ENCODE data around the gene PDCL3. TPM values are rescaled to one million over a fixed set of nuclear protein-coding genes. Genes with fewer than 3 reads are reported as not detected.

The PDCL3 gene
- total RNA-seq, 2 donors from 2014 or later, result 3.4 to 9.2 TPM

GRCh38 chr2:100541404-100541803 lies 21.4 kb upstream of the PDCL3 start:
- no peak overlapping the region for H3K4me3 ChIP-seq
- ATAC-seq (no peak), DNase-seq (no peak)
- H3K27ac ChIP-seq, result no peak overlapping the region
- intact Hi-C loops (cut with DNase I), result no loop called here
- H3K36me3 ChIP-seq (replicated peaks in 1 of 2; ENCODE audit: insufficient read depth in 1 of 2, low read depth in 2 of 2), result no peaks in the 10 kb centered on the region
- WGBS, 2 donors, result 75% methylated on average over 3 of the region's 3 CpGs
- no peaks in the 10 kb centered on the region for H3K4me1 ChIP-seq
- H3K9me3 ChIP-seq, result no peaks in the 10 kb centered on the region
- no peaks in the 10 kb centered on the region for H3K27me3 ChIP-seq
- TF ChIP-seq POLR2A (IDR thresholded peaks at IDR 0.05) (no peak), CTCF (IDR thresholded peaks at IDR 0.05) (no peak)

GRCh38 chr2:100542418-100542817 lies 20.4 kb upstream of the PDCL3 start:
- intact Hi-C loops (cut with DNase I), result no loop called here
- Histone ChIP-seq H3K4me1 (no peaks in the 10 kb centered on the region), H3K27ac (no peak overlapping the region), H3K9me3 (no peaks in the 10 kb centered on the region), H3K4me3 (no peak overlapping the region), H3K36me3 (replicated peaks in 1 of 2; ENCODE audit: insufficient read depth in 1 of 2, low read depth in 2 of 2) (no peaks in the 10 kb centered on the region), H3K27me3 (no peaks in the 10 kb centered on the region)
- ATAC-seq (no peak), DNase-seq (no peak)
- WGBS, 2 donors, result 92 to 97% methylated on average over 6 of the region's 6 CpGs
- no peak for TF ChIP-seq CTCF (IDR thresholded peaks at IDR 0.05)
- no peak for TF ChIP-seq POLR2A (IDR thresholded peaks at IDR 0.05)

- DNase-seq (no peak), ATAC-seq (no peak)
- Histone ChIP-seq H3K36me3 (replicated peaks in 1 of 2; ENCODE audit: insufficient read depth in 1 of 2, low read depth in 2 of 2) (no peaks in the 10 kb centered on the region), H3K9me3 (no peaks in the 10 kb centered on the region), H3K27me3 (no peaks in the 10 kb centered on the region), H3K27ac (no peak overlapping the region), H3K4me1 (no peaks in the 10 kb centered on the region), H3K4me3 (no peak overlapping the region)
- intact Hi-C loops (cut with DNase I), result no loop called here
- TF ChIP-seq POLR2A (IDR thresholded peaks at IDR 0.05), result no peak
- no peak for TF ChIP-seq CTCF (IDR thresholded peaks at IDR 0.05)
- WGBS, 2 donors, result 54 to 63% methylated on average over 7 of the region's 7 CpGs
These were observed 17.7 kb upstream of the PDCL3 start for GRCh38 chr2:100544911-100545596.

- intact Hi-C loops (cut with DNase I), result no loop called here
- ATAC-seq, result no peak
- no peaks in the 10 kb centered on the region for H3K9me3 ChIP-seq
- no peak for DNase-seq
- H3K27me3 ChIP-seq, result no peaks in the 10 kb centered on the region
- WGBS, 2 donors, result 78 to 87% methylated on average over 4 of the region's 4 CpGs
- no peak overlapping the region for H3K4me3 ChIP-seq
- no peaks in the 10 kb centered on the region for H3K4me1 ChIP-seq
- H3K36me3 ChIP-seq (replicated peaks in 1 of 2; ENCODE audit: insufficient read depth in 1 of 2, low read depth in 2 of 2), result no peaks in the 10 kb centered on the region
- no peak for TF ChIP-seq CTCF (IDR thresholded peaks at IDR 0.05)
- no peak for TF ChIP-seq POLR2A (IDR thresholded peaks at IDR 0.05)
- H3K27ac ChIP-seq, result no peak overlapping the region
These were observed 16.3 kb upstream of the PDCL3 start for GRCh38 chr2:100546469-100546868.

- DNase-seq, result no peak
- intact Hi-C loops (cut with DNase I), result no loop called here
- H3K27ac ChIP-seq, result no peak overlapping the region
- no peaks in the 10 kb centered on the region for H3K9me3 ChIP-seq
- no peak for TF ChIP-seq CTCF (IDR thresholded peaks at IDR 0.05)
- TF ChIP-seq POLR2A (IDR thresholded peaks at IDR 0.05), result no peak
- WGBS, 2 donors, result 64 to 83% methylated on average over 1 of the region's 1 CpG
- no peaks in the 10 kb centered on the region for H3K4me1 ChIP-seq
- no peaks in the 10 kb centered on the region for H3K27me3 ChIP-seq
- H3K4me3 ChIP-seq, result no peak overlapping the region
- ATAC-seq, result no peak
- H3K36me3 ChIP-seq (replicated peaks in 1 of 2; ENCODE audit: insufficient read depth in 1 of 2, low read depth in 2 of 2), result no peaks in the 10 kb centered on the region
These were observed 14.0 kb upstream of the PDCL3 start for GRCh38 chr2:100548771-100549170.

All from body of pancreas (tissue), 4 donors.